ENCODE results near the gene CCDC93.

- no peak for TF ChIP-seq CTCF (IDR thresholded peaks at IDR 0.05)
- TF ChIP-seq POLR2A (IDR thresholded peaks at IDR 0.05), result no peak
- no peak for TF ChIP-seq EP300 (IDR thresholded peaks at IDR 0.05)
These were observed 32.8 kb downstream of the CCDC93 start for GRCh38 chr2:117980783-117981676.

Measured in ovary (tissue), 3 donors.